HG02642 (cell line): ENCODE results near the gene KIF21A.

Experiments
- ATAC-seq: cut with Tn5 transposase; IDR thresholded peaks from one replicate; pipeline ENCODE4 v1.9.1; 2021; ENCODE audit warnings: mild to moderate bottlenecking; ENCODE audit not compliant: unreplicated experiment, poor library complexity

KIF21A gene

DNA sequence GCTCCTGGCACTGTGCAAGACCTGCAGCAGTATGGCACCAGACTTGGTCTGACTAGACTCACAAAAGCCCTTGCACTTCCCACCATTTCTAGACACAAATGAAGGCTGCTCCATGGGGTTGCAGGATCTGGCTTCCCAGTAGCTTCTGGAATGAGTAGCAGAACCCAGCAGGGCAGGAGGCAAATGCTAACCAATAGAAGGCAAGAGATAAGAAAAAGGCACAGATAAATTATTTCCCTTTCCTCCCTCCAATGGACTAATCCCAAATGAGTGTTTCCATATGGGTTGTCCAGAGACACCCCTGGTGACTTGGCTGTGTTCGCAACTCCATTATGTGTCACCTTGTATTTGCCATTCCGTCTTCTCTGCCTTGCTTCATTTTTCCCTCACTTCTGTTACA lies 49.7 kb downstream of the KIF21A start:
- ATAC-seq: no peak

DNA sequence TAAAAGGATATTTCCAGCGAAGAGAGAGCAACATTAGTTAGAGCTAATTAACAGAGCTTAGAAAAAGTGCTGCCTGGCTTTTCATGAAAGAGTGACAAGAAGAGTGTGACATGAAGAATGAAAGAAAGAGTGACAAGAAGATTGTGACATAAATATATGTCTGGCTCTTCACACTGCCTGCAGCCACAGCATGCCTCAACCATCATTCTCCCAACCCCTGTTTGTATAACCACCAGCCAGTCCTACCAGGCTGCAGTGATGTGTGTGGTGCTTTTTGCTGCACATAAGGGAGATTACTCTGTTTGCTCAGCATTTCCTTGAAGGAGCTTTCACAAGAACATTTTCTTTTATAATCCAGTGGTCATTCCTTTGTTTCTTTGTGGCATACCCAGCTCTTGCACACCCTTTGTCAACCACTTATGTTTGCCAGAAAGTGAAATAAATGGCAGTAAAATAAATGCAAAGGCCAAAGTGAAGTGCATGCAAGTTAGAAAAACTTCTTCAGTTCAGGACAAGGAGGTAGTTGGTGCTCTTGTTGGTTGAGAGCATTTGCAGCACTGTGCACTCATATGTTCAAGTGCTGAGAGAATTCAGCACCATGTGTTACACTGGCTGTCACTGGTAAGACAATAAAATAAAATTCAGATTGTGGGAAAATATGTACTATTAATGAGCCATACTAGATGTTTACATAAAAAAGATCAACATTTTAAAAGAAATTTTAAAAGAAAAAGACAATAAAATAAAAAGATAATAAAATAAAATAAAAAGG lies 50.6 kb downstream of the KIF21A start:
- no peak for ATAC-seq

DNA sequence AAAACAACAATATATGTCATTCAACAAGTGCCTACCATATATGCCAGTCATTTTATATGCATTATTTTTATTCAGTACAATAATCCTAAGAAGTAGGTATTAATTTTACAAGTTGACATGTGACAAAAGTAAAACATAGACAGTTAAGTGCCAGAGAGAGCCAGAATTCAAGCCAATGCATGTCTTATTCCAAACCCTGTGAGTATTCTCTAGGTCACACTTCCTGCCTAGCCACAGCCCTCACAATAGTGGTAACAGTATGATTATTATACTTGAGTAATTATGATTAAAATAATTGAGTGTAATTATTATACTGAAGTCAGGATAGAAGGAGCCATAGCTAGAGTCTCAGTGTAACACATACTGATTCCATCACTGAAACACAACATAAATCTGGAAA lies 52.2 kb downstream of the KIF21A start:
- ATAC-seq: no peak

DNA sequence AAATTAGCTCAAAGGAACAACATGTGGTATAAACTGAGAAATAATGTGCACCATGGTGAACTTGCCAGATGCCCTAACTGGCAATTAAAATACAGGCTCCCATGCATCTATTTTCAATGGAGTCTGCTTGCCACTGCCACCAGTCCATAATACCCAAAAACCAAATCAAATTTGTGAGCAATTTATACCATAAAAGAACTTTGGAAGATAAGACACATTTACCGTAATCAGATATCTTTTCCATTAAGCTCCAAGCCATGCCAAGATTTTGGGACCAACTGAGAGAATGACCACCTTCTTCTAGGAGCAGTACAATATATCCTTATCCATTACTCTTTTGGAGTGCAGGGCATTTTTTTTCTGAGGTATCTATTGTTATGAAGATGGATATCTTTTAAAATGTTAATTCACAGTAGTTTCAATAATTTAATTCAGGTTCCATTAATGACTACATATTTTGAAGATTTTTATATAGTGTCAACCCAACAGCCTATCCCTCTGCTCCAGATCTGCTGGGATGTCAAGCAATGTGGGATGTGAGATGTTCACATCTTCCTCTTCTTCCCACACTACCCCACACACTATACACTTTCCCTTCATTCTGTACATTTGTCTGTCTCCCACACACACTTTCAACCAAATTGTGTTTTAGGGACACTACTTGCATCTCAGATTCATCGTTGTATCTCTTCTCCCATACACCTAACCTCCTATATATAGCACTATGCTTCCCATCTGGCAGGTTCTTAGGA lies 53.3 kb downstream of the KIF21A start:
- ATAC-seq: no peak

DNA sequence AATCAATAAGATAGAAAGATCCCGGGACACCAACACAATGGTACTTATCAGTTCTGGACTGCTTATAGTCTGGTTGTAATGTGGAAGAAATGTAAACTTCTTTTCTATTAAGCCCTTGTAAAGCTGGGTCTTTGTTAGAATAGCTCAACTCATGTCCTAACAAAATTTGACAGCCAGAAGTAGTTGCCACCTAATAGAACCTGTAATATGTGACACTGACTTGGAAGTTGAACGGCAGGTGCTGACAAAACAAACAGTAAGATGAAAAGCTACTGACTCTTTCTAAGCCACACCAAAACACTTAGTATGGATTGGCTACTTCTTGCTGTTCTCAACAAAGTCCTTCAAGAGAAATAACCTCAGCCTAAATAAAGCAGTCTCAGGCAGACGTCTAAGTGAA lies 56.6 kb downstream of the KIF21A start:
- no peak for ATAC-seq

DNA sequence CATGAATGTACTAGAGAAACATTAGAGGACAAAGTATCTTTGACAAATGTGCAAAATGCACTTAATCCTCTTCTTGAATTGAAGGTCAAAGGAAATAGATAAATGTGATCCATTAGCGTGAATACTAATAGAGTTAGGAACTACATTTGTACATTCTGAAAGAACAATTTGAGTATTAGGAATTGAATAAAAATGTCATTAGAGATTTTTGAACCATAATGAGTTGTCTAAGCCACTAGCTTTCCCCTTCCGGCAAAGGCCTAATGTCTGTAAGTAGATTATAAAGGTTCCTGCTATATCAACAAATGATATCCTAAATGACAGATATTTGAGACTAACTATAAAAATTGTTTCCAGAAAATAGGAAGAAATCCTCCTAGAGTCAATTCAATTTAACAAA lies 59.8 kb downstream of the KIF21A start:
- no peak for ATAC-seq

DNA sequence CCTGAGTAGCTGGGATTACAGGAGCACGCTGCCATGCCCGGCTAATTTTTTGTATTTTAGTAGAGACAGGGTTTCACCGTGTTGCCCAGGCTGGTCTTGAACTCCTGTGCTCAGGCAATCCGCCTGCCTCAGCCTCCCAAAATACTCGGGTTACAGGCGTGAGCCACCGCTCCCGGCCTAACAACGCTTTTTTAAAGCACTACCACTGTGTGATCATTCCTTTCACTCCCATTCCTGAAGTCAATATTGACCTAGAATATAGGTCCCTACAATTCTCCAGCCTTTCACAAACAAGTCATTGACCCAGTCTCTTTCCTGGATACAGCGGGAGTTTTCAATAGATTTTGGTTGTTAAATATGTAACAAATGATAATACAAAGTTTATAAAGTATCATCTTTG lies 62.8 kb downstream of the KIF21A start:
- no peak for ATAC-seq

DNA sequence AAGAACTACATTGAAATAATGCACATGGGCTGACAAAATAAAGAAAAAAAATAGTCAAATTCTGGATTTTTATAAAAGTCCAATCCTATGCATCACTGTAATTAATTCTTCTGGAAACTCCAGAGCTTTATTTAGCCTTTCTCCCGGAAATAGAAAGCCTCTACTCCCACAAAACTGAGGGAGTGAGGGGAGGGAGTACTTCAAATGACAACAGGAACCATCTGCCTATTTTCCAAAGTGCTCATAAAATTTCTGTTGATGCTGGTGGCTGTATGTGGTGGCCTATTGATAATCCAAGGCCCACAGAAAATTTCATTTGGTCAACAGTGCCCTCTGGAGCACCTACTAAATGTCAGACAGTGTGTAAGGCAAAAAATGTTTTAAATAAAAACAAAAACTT lies 64.6 kb downstream of the KIF21A start:
- ATAC-seq: no peak

DNA sequence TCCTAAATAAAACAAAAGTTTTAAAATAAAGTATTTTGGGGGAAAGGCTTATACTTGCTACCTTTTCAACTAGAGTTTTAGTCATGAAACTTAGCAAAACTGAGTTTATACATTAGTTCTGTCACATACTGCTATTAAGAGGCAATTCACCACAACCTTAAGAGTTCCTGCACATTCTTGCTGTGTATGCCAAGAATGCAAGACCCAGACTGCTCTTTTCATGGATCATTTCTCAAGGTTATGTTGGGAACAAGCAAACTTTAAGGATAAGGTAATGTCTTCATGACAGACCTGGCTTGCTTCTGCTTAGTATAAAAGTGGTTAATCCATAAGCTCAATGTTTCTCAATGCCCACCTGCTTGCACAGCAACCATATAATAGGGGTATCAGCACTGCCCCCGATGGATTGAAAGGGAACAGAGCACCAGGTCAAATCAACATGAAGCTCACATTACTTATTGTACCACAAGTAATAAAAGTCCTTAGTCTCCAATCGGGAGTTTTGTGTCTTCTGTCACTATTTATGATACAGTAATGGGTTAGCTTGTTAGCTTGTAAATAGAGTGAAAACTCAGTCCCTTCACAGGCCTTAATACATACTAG lies 67.6 kb downstream of the KIF21A start:
- no peak for ATAC-seq

DNA sequence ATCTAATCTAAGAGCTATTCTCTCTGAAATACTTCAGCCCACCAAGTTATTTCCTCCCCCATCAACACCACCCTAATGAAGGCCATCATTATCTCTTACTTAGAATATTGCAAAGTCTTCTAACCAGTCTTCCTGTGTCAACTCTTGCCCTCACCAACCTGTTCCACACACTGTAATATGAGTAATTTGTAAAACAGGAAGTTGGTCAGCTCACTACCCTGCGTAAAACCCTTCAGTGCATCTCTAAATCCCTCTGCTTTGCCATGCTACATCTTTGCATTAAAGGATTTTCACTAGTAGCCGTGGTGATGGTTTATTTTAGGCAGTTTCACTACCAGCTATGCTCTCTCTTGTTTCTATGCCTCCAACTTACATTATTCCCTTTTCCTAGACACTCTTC lies 70.0 kb downstream of the KIF21A start:
- peak; percentile 80 for ATAC-seq

DNA sequence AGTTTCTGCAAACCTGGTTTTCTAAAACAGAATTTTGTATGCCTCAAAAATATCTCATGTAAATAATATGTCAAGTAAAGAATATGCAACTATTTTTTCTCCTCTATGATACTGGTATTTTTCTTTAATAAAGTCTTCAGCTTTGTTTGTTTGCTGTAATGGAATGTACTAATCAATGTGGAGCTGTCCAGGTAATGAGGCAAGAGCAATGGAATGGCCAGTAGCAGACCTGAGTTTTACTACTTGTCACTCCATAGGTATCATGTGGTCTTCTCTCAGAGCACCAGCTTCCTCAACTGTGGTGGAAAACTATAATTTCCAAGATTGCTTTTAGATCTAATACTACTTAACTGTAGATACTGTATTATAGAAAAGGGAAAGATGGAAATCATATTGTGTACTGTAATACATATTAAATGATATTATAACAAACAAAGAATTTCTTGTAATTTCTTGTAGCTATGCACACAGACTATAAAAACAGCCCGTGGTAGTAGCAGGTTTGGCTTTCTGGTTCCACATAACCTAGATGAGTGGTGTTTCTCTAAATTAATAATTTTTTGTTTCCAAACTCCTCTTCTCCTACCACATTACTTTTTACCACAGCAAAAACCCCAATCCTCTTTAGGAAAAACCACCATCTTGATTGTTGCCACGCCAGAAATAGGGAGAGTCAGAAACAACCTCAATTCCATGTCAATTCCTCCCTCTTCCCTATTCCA lies 70.6 kb downstream of the KIF21A start:
- peak; percentile 9 for ATAC-seq

DNA sequence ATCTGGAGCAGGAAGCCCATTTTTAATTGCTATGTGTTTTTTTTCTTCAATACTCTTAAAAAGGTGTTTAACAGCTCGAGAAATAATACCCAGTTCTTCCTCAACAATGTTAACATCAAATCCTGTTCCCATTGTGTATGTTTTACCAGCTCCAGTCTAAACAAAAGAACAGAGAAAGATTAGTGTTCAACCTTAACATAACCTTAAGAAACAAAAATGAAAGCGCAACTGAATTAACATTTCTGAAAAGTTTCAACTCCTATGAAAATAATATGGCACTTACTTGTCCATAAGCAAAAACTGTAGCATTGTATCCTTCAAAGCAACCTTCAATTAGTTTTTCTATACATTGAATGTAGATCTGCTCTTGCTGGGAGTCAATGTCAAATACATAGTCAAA lies 73.2 kb downstream of the KIF21A start:
- ATAC-seq: no peak

DNA sequence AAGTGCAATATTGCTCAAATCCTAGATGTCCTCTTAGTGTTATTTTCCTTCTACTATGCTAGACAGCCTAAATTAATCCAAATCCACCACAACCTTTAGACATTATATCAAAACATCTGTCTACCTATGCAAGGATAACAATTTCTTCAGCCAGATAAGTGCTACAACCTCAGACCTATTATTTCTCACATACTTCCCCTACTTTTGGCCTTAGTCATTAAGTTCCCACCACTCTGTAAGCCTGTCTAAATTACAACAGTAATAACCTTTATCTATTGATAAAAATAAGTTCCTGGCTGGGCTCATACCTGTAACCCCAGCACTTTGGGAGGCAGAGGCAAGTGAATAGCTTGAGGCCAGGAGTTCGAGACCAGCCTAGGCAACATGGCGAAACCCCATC lies 74.0 kb downstream of the KIF21A start:
- no peak for ATAC-seq

DNA sequence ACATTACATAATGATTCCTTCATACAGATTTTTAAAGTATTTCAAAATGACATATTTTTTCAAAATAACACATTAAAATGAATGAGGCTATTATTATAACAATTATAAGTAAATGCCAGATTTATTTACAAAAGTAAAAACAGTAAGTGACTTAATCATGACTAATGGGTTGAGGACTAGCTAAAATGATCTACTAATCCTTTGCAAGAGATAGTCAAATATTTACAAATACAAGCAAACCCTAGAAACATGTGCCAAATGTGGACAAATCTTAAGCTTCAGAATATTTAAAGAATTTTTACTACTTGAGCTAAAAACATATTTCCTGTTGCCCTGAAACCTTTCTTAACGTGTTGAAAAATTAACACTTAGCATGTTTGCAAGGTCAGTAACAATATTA lies 74.8 kb downstream of the KIF21A start:
- ATAC-seq: no peak

DNA sequence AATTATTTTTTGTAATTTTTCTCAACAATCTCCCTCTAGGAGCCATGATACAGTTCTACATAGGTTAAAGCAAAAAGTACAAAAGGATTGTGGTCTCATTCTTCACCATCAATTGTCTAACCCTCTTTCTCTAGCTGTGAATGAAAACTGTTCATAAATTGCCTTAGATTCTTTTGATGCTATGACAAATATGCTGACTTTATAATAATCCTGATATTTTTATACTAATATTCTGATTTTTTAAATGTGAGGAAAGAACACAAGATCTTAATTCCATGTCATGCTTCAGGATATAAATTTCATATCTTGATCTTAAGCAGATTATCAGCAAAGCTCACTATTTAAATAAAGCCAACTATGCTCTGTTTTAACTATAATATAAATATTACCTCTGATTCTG lies 75.4 kb downstream of the KIF21A start:
- ATAC-seq: no peak

DNA sequence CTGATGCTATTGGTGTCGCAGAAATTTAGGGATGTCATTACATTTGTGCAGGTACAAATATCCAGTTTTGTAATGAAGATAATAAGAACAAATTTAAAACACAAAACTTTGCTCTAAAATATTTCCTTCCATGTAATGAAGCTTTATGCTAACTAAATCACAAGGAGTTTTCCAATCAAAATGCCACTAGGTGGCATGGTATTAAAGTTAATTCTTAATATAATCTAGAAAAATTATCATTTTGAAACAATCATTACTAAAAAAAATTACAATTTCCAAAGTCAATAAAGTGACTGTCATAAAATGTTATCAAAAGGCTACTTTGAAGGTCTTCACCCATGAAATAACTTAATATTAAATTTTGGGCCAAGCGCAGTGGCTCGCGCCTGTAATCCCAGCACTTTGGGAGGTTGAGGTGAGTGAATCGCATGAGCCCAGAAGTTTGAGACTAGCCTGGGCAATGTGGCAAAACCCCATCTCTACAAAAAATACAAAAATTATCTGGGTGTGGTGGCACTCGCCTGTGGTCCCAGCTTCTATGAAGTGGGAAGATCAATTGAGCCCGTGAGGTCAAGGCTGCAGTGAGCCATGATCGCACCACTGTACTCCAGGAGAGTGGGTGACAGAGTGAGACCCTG lies 77.4 kb downstream of the KIF21A start:
- ATAC-seq: no peak

DNA sequence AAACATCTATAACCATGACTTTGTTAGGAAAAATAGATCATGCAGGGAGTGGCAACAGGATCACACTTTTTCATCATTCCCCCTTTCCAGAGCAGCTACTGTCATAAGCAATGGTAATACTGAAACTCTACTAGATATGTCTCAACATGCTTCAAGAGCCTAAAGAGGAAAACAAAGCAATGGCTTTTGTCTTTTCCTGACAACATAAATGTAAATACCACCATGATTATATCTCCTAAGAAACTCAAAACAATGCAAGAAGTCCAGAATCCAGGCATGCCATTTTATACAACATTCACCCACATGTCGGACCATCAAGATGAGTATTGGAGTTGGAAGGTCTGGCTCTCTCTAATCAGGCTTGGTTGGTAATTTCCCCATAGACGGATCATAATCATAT lies 78.7 kb downstream of the KIF21A start:
- ATAC-seq: no peak

DNA sequence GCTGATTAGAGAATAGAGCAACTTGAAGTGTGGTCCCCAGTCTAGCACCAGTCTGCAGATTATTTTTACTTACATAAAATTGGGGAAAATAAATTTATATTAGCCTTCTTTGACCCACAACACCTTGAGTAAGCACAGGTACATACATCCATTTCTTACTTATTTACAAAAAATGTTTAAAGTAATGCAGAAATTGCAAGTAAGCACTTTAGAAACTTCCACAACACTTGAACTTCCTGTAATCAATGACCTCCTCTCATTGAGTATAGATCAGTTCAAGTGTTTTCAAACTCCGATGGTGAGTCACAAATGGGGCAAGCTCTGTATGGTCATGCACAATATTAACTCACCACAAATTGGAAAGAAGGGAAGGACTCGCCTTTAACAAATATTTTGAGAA lies 83.3 kb downstream of the KIF21A start:
- no peak for ATAC-seq

DNA sequence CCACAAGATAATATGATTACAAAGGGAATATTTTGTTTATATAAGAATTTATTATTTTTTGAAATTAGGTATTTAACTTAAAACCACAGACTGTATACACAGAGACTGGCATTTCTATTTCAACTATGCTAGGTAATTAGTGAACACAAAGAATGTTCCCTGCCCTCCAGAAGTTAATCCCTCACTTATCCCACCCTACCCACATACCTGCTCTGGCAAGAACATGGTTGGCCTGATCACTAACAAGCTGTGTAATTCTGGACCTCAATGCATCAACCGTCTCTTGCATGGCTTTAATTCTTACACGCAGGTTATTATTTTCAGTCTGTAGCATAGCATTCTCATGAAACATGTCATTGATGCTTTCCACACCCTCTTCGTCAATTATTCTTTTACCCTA lies 85.9 kb downstream of the KIF21A start:
- ATAC-seq: no peak

DNA sequence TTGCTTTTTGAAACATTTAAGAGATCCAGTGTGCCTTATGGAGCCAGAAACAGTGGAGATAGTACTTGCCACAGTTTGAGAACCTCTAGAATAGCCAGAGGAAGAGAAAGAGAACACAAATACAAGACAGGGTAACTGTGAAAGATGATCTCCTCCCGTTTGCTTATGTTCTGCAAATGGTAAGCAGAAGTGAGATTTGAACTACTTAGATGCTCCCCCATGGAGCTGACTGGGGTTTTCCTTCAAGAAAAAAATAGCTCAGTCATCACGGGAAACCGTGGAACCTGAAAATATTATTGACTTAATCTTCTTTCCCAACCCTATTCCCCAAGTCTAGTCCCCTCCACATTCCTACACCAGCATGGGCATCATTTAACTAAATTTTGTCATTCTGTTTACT lies 87.1 kb downstream of the KIF21A start:
- no peak for ATAC-seq

DNA sequence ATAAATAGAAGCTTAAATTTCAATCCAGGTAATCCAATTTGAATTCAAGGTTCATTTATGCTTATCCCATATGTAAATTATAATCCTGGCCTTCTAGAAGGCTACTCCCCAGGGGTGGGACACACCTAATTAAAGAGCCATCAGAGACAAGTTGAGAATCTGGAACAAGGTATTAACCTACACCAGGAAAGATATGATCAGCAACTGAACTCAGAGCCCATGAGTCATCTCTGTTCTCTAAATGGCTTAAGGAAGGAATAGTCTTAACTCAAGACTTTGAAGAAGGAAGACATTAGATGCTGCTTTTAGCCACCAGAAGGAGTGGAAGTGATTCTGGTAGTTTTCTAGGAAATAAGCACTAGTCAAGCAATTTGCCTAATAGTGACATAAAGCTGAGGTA lies 88.0 kb downstream of the KIF21A start:
- ATAC-seq: no peak
